ENCODE measurements around the gene ARHGAP26.

The ARHGAP26 gene

GRCh38 chr5:143231973-143232812 is 462.0 kb downstream of the ARHGAP26 start:
- H3K27ac ChIP-seq (ENCODE audit: low read depth in 2 of 2, low read length in 2 of 2), result no peak overlapping the region
- H3K4me1 ChIP-seq (ENCODE audit: control insufficient read depth in 2 of 2, insufficient read depth in 2 of 2, low read length in 2 of 2), result peaks cover 0 to 3% of the 10 kb centered on the region in 2 donors
- no peak overlapping the region for H3K9ac ChIP-seq (ENCODE audit: low read depth in 1 of 2, low read length in 2 of 2)
- H3K36me3 ChIP-seq (ENCODE audit: control insufficient read depth in 2 of 2, insufficient read depth in 2 of 2, low read length in 2 of 2), result no peaks in the 10 kb centered on the region
- H3K4me3 ChIP-seq (ENCODE audit: low read length in 2 of 2), result no peak overlapping the region
- H3K9me3 ChIP-seq (ENCODE audit: control insufficient read depth in 2 of 2, low read length in 2 of 2), result no peaks in the 10 kb centered on the region
- H3K27me3 ChIP-seq (ENCODE audit: control insufficient read depth in 2 of 2, insufficient read depth in 2 of 2, low read length in 2 of 2), result no peaks in the 10 kb centered on the region

- Histone ChIP-seq H3K36me3 (ENCODE audit: control insufficient read depth in 2 of 2, insufficient read depth in 2 of 2, low read length in 2 of 2) (no peaks in the 10 kb centered on the region), H3K4me3 (ENCODE audit: low read length in 2 of 2) (no peak overlapping the region), H3K27ac (ENCODE audit: low read depth in 2 of 2, low read length in 2 of 2) (no peak overlapping the region), H3K27me3 (ENCODE audit: control insufficient read depth in 2 of 2, insufficient read depth in 2 of 2, low read length in 2 of 2) (no peaks in the 10 kb centered on the region), H3K9ac (ENCODE audit: low read depth in 1 of 2, low read length in 2 of 2) (no peak overlapping the region), H3K4me1 (ENCODE audit: control insufficient read depth in 2 of 2, insufficient read depth in 2 of 2, low read length in 2 of 2) (peaks cover 0 to 3% of the 10 kb centered on the region in 2 donors), H3K9me3 (ENCODE audit: control insufficient read depth in 2 of 2, low read length in 2 of 2) (no peaks in the 10 kb centered on the region)
These were observed 462.9 kb downstream of the ARHGAP26 start for GRCh38 chr5:143233031-143233430.

GRCh38 chr5:143234162-143234842 is 464.1 kb downstream of the ARHGAP26 start:
- no peaks in the 10 kb centered on the region for H3K9me3 ChIP-seq (ENCODE audit: control insufficient read depth in 2 of 2, low read length in 2 of 2)
- H3K9ac ChIP-seq (ENCODE audit: low read depth in 1 of 2, low read length in 2 of 2), result no peak overlapping the region
- no peak overlapping the region for H3K4me3 ChIP-seq (ENCODE audit: low read length in 2 of 2)
- no peaks in the 10 kb centered on the region for H3K27me3 ChIP-seq (ENCODE audit: control insufficient read depth in 2 of 2, insufficient read depth in 2 of 2, low read length in 2 of 2)
- no peaks in the 10 kb centered on the region for H3K36me3 ChIP-seq (ENCODE audit: control insufficient read depth in 2 of 2, insufficient read depth in 2 of 2, low read length in 2 of 2)
- no peak overlapping the region for H3K27ac ChIP-seq (ENCODE audit: low read depth in 2 of 2, low read length in 2 of 2)
- H3K4me1 ChIP-seq (ENCODE audit: control insufficient read depth in 2 of 2, insufficient read depth in 2 of 2, low read length in 2 of 2), result peaks cover 0 to 3% of the 10 kb centered on the region in 2 donors

GRCh38 chr5:143235423-143235822 is 465.2 kb downstream of the ARHGAP26 start:
- H3K9ac ChIP-seq (ENCODE audit: low read depth in 1 of 2, low read length in 2 of 2), result no peak overlapping the region
- no peak overlapping the region for H3K27ac ChIP-seq (ENCODE audit: low read depth in 2 of 2, low read length in 2 of 2)
- no peaks in the 10 kb centered on the region for H3K27me3 ChIP-seq (ENCODE audit: control insufficient read depth in 2 of 2, insufficient read depth in 2 of 2, low read length in 2 of 2)
- H3K9me3 ChIP-seq (ENCODE audit: control insufficient read depth in 2 of 2, low read length in 2 of 2), result no peaks in the 10 kb centered on the region
- no peaks in the 10 kb centered on the region for H3K36me3 ChIP-seq (ENCODE audit: control insufficient read depth in 2 of 2, insufficient read depth in 2 of 2, low read length in 2 of 2)
- no peaks in the 10 kb centered on the region for H3K4me1 ChIP-seq (ENCODE audit: control insufficient read depth in 2 of 2, insufficient read depth in 2 of 2, low read length in 2 of 2)
- H3K4me3 ChIP-seq (ENCODE audit: low read length in 2 of 2), result no peak overlapping the region

- no peak overlapping the region for H3K9ac ChIP-seq (ENCODE audit: low read depth in 1 of 2, low read length in 2 of 2)
- H3K9me3 ChIP-seq (ENCODE audit: control insufficient read depth in 2 of 2, low read length in 2 of 2), result no peaks in the 10 kb centered on the region
- no peak overlapping the region for H3K4me3 ChIP-seq (ENCODE audit: low read length in 2 of 2)
- H3K36me3 ChIP-seq (ENCODE audit: control insufficient read depth in 2 of 2, insufficient read depth in 2 of 2, low read length in 2 of 2), result no peaks in the 10 kb centered on the region
- no peak overlapping the region for H3K27ac ChIP-seq (ENCODE audit: low read depth in 2 of 2, low read length in 2 of 2)
- H3K27me3 ChIP-seq (ENCODE audit: control insufficient read depth in 2 of 2, insufficient read depth in 2 of 2, low read length in 2 of 2), result no peaks in the 10 kb centered on the region
- no peaks in the 10 kb centered on the region for H3K4me1 ChIP-seq (ENCODE audit: control insufficient read depth in 2 of 2, insufficient read depth in 2 of 2, low read length in 2 of 2)
These were observed 466.5 kb downstream of the ARHGAP26 start for GRCh38 chr5:143236682-143237081.

- Histone ChIP-seq H3K4me1 (ENCODE audit: control insufficient read depth in 2 of 2, insufficient read depth in 2 of 2, low read length in 2 of 2) (no peaks in the 10 kb centered on the region), H3K9ac (ENCODE audit: low read depth in 1 of 2, low read length in 2 of 2) (no peak overlapping the region), H3K36me3 (ENCODE audit: control insufficient read depth in 2 of 2, insufficient read depth in 2 of 2, low read length in 2 of 2) (no peaks in the 10 kb centered on the region), H3K4me3 (ENCODE audit: low read length in 2 of 2) (no peak overlapping the region), H3K27me3 (ENCODE audit: control insufficient read depth in 2 of 2, insufficient read depth in 2 of 2, low read length in 2 of 2) (no peaks in the 10 kb centered on the region), H3K27ac (ENCODE audit: low read depth in 2 of 2, low read length in 2 of 2) (no peak overlapping the region), H3K9me3 (ENCODE audit: control insufficient read depth in 2 of 2, low read length in 2 of 2) (no peaks in the 10 kb centered on the region)
These were observed 467.5 kb downstream of the ARHGAP26 start for GRCh38 chr5:143237664-143238063.

- H3K36me3 ChIP-seq (ENCODE audit: control insufficient read depth in 2 of 2, insufficient read depth in 2 of 2, low read length in 2 of 2), result no peaks in the 10 kb centered on the region
- H3K4me3 ChIP-seq (ENCODE audit: low read length in 2 of 2), result no peak overlapping the region
- H3K27ac ChIP-seq (ENCODE audit: low read depth in 2 of 2, low read length in 2 of 2), result no peak overlapping the region
These were observed 468.4 kb downstream of the ARHGAP26 start for GRCh38 chr5:143238620-143239019.

GRCh38 chr5:143239882-143240518 is 469.8 kb downstream of the ARHGAP26 start:
- Histone ChIP-seq H3K9me3 (ENCODE audit: control insufficient read depth in 2 of 2, low read length in 2 of 2) (no peaks in the 10 kb centered on the region), H3K27ac (ENCODE audit: low read depth in 2 of 2, low read length in 2 of 2) (no peak overlapping the region), H3K27me3 (ENCODE audit: control insufficient read depth in 2 of 2, insufficient read depth in 2 of 2, low read length in 2 of 2) (no peaks in the 10 kb centered on the region), H3K36me3 (ENCODE audit: control insufficient read depth in 2 of 2, insufficient read depth in 2 of 2, low read length in 2 of 2) (no peaks in the 10 kb centered on the region), H3K4me1 (ENCODE audit: control insufficient read depth in 2 of 2, insufficient read depth in 2 of 2, low read length in 2 of 2) (no peaks in the 10 kb centered on the region), H3K4me3 (ENCODE audit: low read length in 2 of 2) (no peak overlapping the region), H3K9ac (ENCODE audit: low read depth in 1 of 2, low read length in 2 of 2) (no peak overlapping the region)

More at GRCh38 chr5:143238620-143239019, 468.4 kb downstream of the ARHGAP26 start:
- Histone ChIP-seq H3K9me3 (ENCODE audit: control insufficient read depth in 2 of 2, low read length in 2 of 2) (no peaks in the 10 kb centered on the region), H3K9ac (ENCODE audit: low read depth in 1 of 2, low read length in 2 of 2) (no peak overlapping the region), H3K4me1 (ENCODE audit: control insufficient read depth in 2 of 2, insufficient read depth in 2 of 2, low read length in 2 of 2) (no peaks in the 10 kb centered on the region), H3K27me3 (ENCODE audit: control insufficient read depth in 2 of 2, insufficient read depth in 2 of 2, low read length in 2 of 2) (no peaks in the 10 kb centered on the region)

GRCh38 chr5:143241892-143242291 is 471.7 kb downstream of the ARHGAP26 start:
- Histone ChIP-seq H3K4me3 (ENCODE audit: low read length in 2 of 2) (no peak overlapping the region), H3K36me3 (ENCODE audit: control insufficient read depth in 2 of 2, insufficient read depth in 2 of 2, low read length in 2 of 2) (no peaks in the 10 kb centered on the region), H3K27ac (ENCODE audit: low read depth in 2 of 2, low read length in 2 of 2) (no peak overlapping the region), H3K9me3 (ENCODE audit: control insufficient read depth in 2 of 2, low read length in 2 of 2) (no peaks in the 10 kb centered on the region), H3K9ac (ENCODE audit: low read depth in 1 of 2, low read length in 2 of 2) (no peak overlapping the region), H3K4me1 (ENCODE audit: control insufficient read depth in 2 of 2, insufficient read depth in 2 of 2, low read length in 2 of 2) (no peaks in the 10 kb centered on the region), H3K27me3 (ENCODE audit: control insufficient read depth in 2 of 2, insufficient read depth in 2 of 2, low read length in 2 of 2) (no peaks in the 10 kb centered on the region)

- H3K27ac ChIP-seq (ENCODE audit: low read depth in 2 of 2, low read length in 2 of 2), result no peak overlapping the region
- no peaks in the 10 kb centered on the region for H3K27me3 ChIP-seq (ENCODE audit: control insufficient read depth in 2 of 2, insufficient read depth in 2 of 2, low read length in 2 of 2)
- H3K4me3 ChIP-seq (ENCODE audit: low read length in 2 of 2), result no peak overlapping the region
These were observed 472.9 kb downstream of the ARHGAP26 start for GRCh38 chr5:143243103-143243502.

More at GRCh38 chr5:143243103-143243502, 472.9 kb downstream of the ARHGAP26 start:
- no peaks in the 10 kb centered on the region for H3K4me1 ChIP-seq (ENCODE audit: control insufficient read depth in 2 of 2, insufficient read depth in 2 of 2, low read length in 2 of 2)
- H3K9ac ChIP-seq (ENCODE audit: low read depth in 1 of 2, low read length in 2 of 2), result no peak overlapping the region
- H3K36me3 ChIP-seq (ENCODE audit: control insufficient read depth in 2 of 2, insufficient read depth in 2 of 2, low read length in 2 of 2), result no peaks in the 10 kb centered on the region
- no peaks in the 10 kb centered on the region for H3K9me3 ChIP-seq (ENCODE audit: control insufficient read depth in 2 of 2, low read length in 2 of 2)

All from mucosa of rectum (tissue), 2 donors.